ENCODE results near the gene GPX5. TPM values are rescaled to one million over a fixed set of nuclear protein-coding genes. Genes with fewer than 3 reads are reported as not detected.
"Not testable (repeated sequence)": the region's sequence is repeated elsewhere in the genome, so short reads cannot be mapped to it uniquely, and the experiment has no call there.

GPX5 gene
- total RNA-seq, 2 experiments from 2014 or later = 0.09 TPM; not detected in 1

DNA sequence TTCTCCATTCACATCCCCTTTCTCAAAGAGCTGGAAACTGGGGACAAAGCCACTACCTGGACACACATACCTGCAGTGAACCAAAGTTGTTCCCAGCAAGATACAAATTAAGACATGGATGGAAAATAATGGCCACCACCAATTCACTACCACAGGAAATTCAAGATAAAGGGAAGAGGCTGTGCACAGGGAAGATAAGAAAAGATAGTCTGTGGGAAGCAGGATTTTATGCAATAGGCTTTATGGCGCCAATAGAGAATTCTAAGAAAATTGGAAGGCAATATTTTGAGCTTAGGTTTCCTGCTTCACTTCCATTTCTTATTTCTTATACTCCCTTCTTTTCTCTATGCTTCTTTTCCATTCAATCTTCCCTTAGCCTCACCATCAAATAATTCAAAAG is 19.9 kb upstream of the GPX5 start:
- BruUV-seq (replicated peaks) = no TSS peak
- intact Hi-C loops (cut with micrococcal nuclease; ENCODE audit: unreplicated experiment) = no loop called here
- H3K79me2 ChIP-seq (ENCODE audit: insufficient read depth, low read depth, low read length) = no peaks in the 10 kb centered on the region
- H3K4me2 ChIP-seq (ENCODE audit: low read length) = no peak overlapping the region
- no peak overlapping the region for H3K27ac ChIP-seq (ENCODE audit: low read depth, low read length, poor library complexity, severe bottlenecking)
- H2AFZ ChIP-seq (ENCODE audit: low read length) = no peak overlapping the region
- no peaks in the 10 kb centered on the region for H3K9me3 ChIP-seq (ENCODE audit: low read length)
- H4K20me1 ChIP-seq (ENCODE audit: insufficient read depth, low read length) = no peaks in the 10 kb centered on the region
- no peak for DNase-seq (ENCODE audit: low spot score)
- CTCF ChIA-PET (ENCODE audit: unreplicated experiment) = no interaction called here
- H3K4me1 ChIP-seq (ENCODE audit: insufficient read depth, low read length, poor library complexity, severe bottlenecking) = no peaks in the 10 kb centered on the region
- TF ChIP-seq EZH2phosphoT487 (IDR thresholded peaks at IDR 0.05; ENCODE audit: borderline replicate concordance, low read depth, low read length) = no peak
- TF ChIP-seq, protein P1, sequence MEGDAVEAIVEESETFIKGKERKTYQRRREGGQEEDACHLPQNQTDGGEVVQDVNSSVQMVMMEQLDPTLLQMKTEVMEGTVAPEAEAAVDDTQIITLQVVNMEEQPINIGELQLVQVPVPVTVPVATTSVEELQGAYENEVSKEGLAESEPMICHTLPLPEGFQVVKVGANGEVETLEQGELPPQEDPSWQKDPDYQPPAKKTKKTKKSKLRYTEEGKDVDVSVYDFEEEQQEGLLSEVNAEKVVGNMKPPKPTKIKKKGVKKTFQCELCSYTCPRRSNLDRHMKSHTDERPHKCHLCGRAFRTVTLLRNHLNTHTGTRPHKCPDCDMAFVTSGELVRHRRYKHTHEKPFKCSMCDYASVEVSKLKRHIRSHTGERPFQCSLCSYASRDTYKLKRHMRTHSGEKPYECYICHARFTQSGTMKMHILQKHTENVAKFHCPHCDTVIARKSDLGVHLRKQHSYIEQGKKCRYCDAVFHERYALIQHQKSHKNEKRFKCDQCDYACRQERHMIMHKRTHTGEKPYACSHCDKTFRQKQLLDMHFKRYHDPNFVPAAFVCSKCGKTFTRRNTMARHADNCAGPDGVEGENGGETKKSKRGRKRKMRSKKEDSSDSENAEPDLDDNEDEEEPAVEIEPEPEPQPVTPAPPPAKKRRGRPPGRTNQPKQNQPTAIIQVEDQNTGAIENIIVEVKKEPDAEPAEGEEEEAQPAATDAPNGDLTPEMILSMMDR (conservative IDR thresholded peaks at IDR 0.05; ENCODE audit: low read length) = no peak
- no peaks in the 10 kb centered on the region for H3K9me2 ChIP-seq (ENCODE audit: insufficient read depth, low read length)
- POLR2A ChIA-PET = no interaction called here
- H3K4me3 ChIP-seq (ENCODE audit: low read depth, low read length, poor library complexity, severe bottlenecking) = no peak overlapping the region
- no peaks in the 10 kb centered on the region for H3K36me3 ChIP-seq (ENCODE audit: insufficient read depth, low read length)

DNA sequence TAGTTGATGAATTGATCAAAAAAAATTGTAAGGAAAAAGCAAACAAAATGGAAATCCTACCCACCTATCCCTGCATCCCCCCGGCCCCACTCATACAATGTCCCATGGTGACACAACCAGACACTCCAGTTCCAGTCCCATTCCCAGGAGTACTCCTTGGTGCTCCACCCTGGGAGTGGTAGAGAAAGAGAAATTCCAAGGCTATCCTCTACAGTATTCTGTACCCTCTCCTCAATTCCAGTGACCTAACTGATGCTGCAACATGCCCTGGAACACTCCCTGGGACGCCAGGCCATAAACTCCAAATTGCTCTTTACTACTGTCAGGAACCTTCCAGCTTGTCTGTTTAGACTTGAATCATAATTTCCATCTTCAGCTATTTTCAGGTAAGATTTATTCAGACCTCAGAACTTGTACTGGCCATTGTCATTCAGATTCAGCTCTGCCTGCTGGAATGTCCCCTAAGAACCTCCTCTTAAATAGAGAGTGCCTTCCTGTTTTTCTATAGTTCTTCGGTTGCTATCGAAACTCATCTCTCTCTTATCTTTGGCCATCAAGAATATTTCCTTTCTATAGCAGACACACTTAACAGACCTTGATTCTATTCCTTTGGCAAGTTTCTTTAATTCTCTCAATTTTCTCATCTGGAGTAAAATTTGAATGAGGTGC is 18.7 kb upstream of the GPX5 start:
- H2AFZ ChIP-seq (ENCODE audit: low read length) = no peak overlapping the region
- TF ChIP-seq, protein P1 (conservative IDR thresholded peaks at IDR 0.05; ENCODE audit: low read length) = no peak
- no peak for TF ChIP-seq EZH2phosphoT487 (IDR thresholded peaks at IDR 0.05; ENCODE audit: borderline replicate concordance, low read depth, low read length)
- BruUV-seq (replicated peaks) = no TSS peak
- H3K9me3 ChIP-seq (ENCODE audit: low read length) = no peaks in the 10 kb centered on the region
- ChIA-PET CTCF (ENCODE audit: unreplicated experiment) (no interaction called here), POLR2A (interaction anchor here (0.7 kb wide), 1 partner anchor 41 kb away, joined by 3 read pairs; no protein-coding TSS in a partner anchor)
- no peak overlapping the region for H3K4me2 ChIP-seq (ENCODE audit: low read length)
- H3K36me3 ChIP-seq (ENCODE audit: insufficient read depth, low read length) = no peaks in the 10 kb centered on the region
- intact Hi-C loops (cut with micrococcal nuclease; ENCODE audit: unreplicated experiment) = no loop called here
- no peaks in the 10 kb centered on the region for H4K20me1 ChIP-seq (ENCODE audit: insufficient read depth, low read length)
- no peak overlapping the region for H3K27ac ChIP-seq (ENCODE audit: low read depth, low read length, poor library complexity, severe bottlenecking)
- H3K4me3 ChIP-seq (ENCODE audit: low read depth, low read length, poor library complexity, severe bottlenecking) = no peak overlapping the region
- DNase-seq (ENCODE audit: low spot score) = no peak
- no peaks in the 10 kb centered on the region for H3K9me2 ChIP-seq (ENCODE audit: insufficient read depth, low read length)
- no peaks in the 10 kb centered on the region for H3K4me1 ChIP-seq (ENCODE audit: insufficient read depth, low read length, poor library complexity, severe bottlenecking)
- no peaks in the 10 kb centered on the region for H3K79me2 ChIP-seq (ENCODE audit: insufficient read depth, low read depth, low read length)

DNA sequence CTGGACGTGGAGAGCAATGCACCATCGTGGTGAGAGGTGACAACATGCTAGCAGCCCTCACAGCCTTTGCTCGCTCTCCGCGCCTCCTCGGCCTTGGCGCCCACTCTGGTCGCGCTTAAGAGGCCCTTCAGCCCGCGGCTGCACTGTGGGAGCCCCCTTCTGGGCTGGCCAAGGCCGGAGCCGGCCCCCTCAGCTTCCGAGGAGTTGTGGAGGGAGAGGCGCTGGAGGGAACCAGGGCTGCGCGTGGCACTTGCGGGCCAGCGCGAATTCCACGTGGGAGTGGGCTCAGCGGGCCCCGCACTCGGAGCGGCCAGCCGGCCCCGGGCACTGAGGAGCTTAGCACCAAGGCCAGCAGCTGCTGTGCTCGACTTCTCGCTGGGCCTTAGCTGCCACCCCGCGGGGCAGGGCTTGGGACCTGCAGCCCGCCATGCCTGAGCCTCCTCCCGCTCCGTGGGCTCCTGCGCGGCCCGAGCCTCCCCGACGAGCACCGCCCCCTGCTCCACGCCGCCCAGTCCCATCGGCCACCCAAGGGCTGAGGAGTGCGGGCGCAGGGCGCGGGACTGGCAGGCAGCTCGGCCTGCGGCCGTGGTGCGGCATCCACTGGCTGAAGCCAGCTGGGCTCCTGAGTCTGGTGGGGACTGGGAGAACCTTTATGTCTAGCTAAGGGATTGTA is 13.9 kb upstream of the GPX5 start:
- POLR2A ChIA-PET = no interaction called here
- H2AFZ ChIP-seq (ENCODE audit: low read length) = no peak overlapping the region
- intact Hi-C loops (cut with micrococcal nuclease; ENCODE audit: unreplicated experiment) = no loop called here
- TF ChIP-seq EZH2phosphoT487 (IDR thresholded peaks at IDR 0.05; ENCODE audit: borderline replicate concordance, low read depth, low read length) = no peak
- TF ChIP-seq, protein P1 (conservative IDR thresholded peaks at IDR 0.05; ENCODE audit: low read length) = no peak
- no peaks in the 10 kb centered on the region for H3K4me1 ChIP-seq (ENCODE audit: insufficient read depth, low read length, poor library complexity, severe bottlenecking)
- BruUV-seq (replicated peaks) = no TSS peak
- H3K9me3 ChIP-seq (ENCODE audit: low read length) = no peaks in the 10 kb centered on the region
- H3K27ac ChIP-seq (ENCODE audit: low read depth, low read length, poor library complexity, severe bottlenecking) = no peak overlapping the region
- H3K9me2 ChIP-seq (ENCODE audit: insufficient read depth, low read length) = no peaks in the 10 kb centered on the region
- H3K79me2 ChIP-seq (ENCODE audit: insufficient read depth, low read depth, low read length) = no peaks in the 10 kb centered on the region
- no peak overlapping the region for H3K4me3 ChIP-seq (ENCODE audit: low read depth, low read length, poor library complexity, severe bottlenecking)
- CTCF ChIA-PET (ENCODE audit: unreplicated experiment) = no interaction called here
- no peaks in the 10 kb centered on the region for H4K20me1 ChIP-seq (ENCODE audit: insufficient read depth, low read length)
- DNase-seq (ENCODE audit: low spot score) = no peak
- no peak overlapping the region for H3K4me2 ChIP-seq (ENCODE audit: low read length)
- no peaks in the 10 kb centered on the region for H3K36me3 ChIP-seq (ENCODE audit: insufficient read depth, low read length)

DNA sequence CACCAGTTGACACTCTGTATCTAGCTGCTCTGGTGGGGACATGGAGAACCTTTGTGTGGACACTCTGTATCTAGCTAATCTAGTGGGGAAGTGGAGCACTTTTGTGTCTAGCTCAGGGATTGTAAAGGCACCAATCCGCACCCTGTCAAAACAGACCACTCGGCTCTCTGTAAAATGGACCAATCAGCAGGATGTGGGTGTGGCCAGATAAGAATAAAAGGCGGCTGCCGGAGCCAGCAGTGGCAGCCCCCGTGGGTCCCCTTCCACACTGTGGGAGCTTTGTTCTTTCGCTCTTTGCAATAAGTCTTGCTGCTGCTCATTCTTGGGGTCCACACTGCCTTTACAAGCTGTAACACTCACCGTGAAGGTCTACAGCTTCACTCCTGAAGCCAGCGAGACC is 13.3 kb upstream of the GPX5 start:
- H2AFZ ChIP-seq (ENCODE audit: low read length); BruUV-seq (replicated peaks); H3K36me3 ChIP-seq (ENCODE audit: insufficient read depth, low read length); H3K9me3 ChIP-seq (ENCODE audit: low read length); H3K4me3 ChIP-seq (ENCODE audit: low read depth, low read length, poor library complexity, severe bottlenecking); H3K79me2 ChIP-seq (ENCODE audit: insufficient read depth, low read depth, low read length); H3K27ac ChIP-seq (ENCODE audit: low read depth, low read length, poor library complexity, severe bottlenecking); intact Hi-C loops (cut with micrococcal nuclease; ENCODE audit: unreplicated experiment); H3K4me2 ChIP-seq (ENCODE audit: low read length); CTCF ChIA-PET (ENCODE audit: unreplicated experiment); POLR2A ChIA-PET; H4K20me1 ChIP-seq (ENCODE audit: insufficient read depth, low read length); H3K4me1 ChIP-seq (ENCODE audit: insufficient read depth, low read length, poor library complexity, severe bottlenecking); DNase-seq (ENCODE audit: low spot score); H3K9me2 ChIP-seq (ENCODE audit: insufficient read depth, low read length): not testable (repeated sequence)

Measured in OCI-LY7 (cell line).